Measurements from ENCODE around the gene TPD52L1. TPM values are rescaled to one million over a fixed set of nuclear protein-coding genes. Genes with fewer than 3 reads are reported as not detected.

TPD52L1 gene
- total and polyA plus RNA-seq, 10 of the 15 experiments (the other 5 are each of a cell fraction or from before 2014, with no cell fraction given): 0.03 to 2.6 (median 0.16) TPM; not detected in 3

DNA sequence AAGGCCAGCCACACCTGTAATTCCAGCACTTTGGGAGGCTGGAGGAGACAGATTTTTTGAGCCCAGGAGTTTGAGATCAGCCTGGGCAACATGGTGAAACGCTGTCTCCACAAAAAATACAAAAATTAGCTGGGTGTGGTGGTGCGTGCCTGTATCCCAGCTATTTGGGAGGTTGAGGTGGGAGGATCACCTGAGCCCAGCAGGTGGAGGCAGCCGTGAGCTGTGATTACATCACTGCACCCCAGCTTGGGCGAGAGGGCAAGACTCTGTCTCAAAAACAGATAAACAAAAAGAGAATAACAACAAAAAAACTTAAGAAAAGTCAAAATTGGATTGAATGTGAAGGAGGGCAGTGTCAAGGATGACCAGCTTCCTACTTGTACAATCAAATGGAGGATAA is 2.9 kb downstream of the TPD52L1 start:
- H3K9me3 ChIP-seq (replicated peaks; ENCODE audit: control insufficient read depth, insufficient read depth, low read length): no peaks in the 10 kb centered on the region; the same call in 2 of the 3 replicates
- no peak overlapping the region for H3K4me3 ChIP-seq
- ATAC-seq (no peak), DNase-seq (ENCODE audit: low read depth, low spot score) (no peak), FAIRE-seq (no peak)
- no TSS peak for BruUV-seq (replicated peaks)
- peaks cover 0 to 10% of the 10 kb centered on the region in 2 experiments; a peak in 3 of 4 replicates for H3K27me3 ChIP-seq (replicated peaks in 1 of 2; ENCODE audit: control insufficient read depth in 2 of 2, insufficient read depth in 2 of 2, low read length in 1 of 2)
- no peaks in the 10 kb centered on the region for H3K36me3 ChIP-seq (ENCODE audit: control insufficient read depth in 2 of 2, insufficient read depth in 2 of 2, low read length in 1 of 2)
- no peak for TF ChIP-seq POU2F2 (IDR thresholded peaks at IDR 0.05; ENCODE audit: borderline replicate concordance, low read depth, low read length)
- TF ChIP-seq NFYB (IDR thresholded peaks at IDR 0.05; ENCODE audit: insufficient read depth, low read depth, low read length): no peak
- no peak for TF ChIP-seq EED (IDR thresholded peaks at IDR 0.05; ENCODE audit: low read depth)
- no peak for TF ChIP-seq RAD21 (IDR thresholded peaks at IDR 0.05; ENCODE audit: insufficient read depth, low read depth, low read length)
- no peak for TF ChIP-seq TCF7 (IDR thresholded peaks at IDR 0.05; ENCODE audit: borderline replicate concordance)
- TF ChIP-seq SMAD5 (IDR thresholded peaks at IDR 0.05; ENCODE audit: low read depth): no peak
- TF ChIP-seq CREM (IDR thresholded peaks at IDR 0.05; ENCODE audit: low read depth): no peak
- TF ChIP-seq KAT2A (conservative IDR thresholded peaks at IDR 0.05; ENCODE audit: control insufficient read depth, low read depth, low read length): no peak
- TF ChIP-seq, protein P1, sequence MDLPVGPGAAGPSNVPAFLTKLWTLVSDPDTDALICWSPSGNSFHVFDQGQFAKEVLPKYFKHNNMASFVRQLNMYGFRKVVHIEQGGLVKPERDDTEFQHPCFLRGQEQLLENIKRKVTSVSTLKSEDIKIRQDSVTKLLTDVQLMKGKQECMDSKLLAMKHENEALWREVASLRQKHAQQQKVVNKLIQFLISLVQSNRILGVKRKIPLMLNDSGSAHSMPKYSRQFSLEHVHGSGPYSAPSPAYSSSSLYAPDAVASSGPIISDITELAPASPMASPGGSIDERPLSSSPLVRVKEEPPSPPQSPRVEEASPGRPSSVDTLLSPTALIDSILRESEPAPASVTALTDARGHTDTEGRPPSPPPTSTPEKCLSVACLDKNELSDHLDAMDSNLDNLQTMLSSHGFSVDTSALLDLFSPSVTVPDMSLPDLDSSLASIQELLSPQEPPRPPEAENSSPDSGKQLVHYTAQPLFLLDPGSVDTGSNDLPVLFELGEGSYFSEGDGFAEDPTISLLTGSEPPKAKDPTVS (IDR thresholded peaks at IDR 0.05; ENCODE audit: low read depth, low read length): no peak
- no peak for TF ChIP-seq EZH2 (IDR thresholded peaks at IDR 0.05; ENCODE audit: borderline replicate concordance, control insufficient read depth, low read depth, low read length)
- TF ChIP-seq HCFC1 (IDR thresholded peaks at IDR 0.05; ENCODE audit: low read length): no peak
- no peak for TF ChIP-seq ZBTB40 (IDR thresholded peaks at IDR 0.05; ENCODE audit: borderline replicate concordance)
- TF ChIP-seq SRF (IDR thresholded peaks at IDR 0.05; ENCODE audit: low read depth in 2 of 2, low read length in 2 of 2): no peak
- TF ChIP-seq, protein P2, sequence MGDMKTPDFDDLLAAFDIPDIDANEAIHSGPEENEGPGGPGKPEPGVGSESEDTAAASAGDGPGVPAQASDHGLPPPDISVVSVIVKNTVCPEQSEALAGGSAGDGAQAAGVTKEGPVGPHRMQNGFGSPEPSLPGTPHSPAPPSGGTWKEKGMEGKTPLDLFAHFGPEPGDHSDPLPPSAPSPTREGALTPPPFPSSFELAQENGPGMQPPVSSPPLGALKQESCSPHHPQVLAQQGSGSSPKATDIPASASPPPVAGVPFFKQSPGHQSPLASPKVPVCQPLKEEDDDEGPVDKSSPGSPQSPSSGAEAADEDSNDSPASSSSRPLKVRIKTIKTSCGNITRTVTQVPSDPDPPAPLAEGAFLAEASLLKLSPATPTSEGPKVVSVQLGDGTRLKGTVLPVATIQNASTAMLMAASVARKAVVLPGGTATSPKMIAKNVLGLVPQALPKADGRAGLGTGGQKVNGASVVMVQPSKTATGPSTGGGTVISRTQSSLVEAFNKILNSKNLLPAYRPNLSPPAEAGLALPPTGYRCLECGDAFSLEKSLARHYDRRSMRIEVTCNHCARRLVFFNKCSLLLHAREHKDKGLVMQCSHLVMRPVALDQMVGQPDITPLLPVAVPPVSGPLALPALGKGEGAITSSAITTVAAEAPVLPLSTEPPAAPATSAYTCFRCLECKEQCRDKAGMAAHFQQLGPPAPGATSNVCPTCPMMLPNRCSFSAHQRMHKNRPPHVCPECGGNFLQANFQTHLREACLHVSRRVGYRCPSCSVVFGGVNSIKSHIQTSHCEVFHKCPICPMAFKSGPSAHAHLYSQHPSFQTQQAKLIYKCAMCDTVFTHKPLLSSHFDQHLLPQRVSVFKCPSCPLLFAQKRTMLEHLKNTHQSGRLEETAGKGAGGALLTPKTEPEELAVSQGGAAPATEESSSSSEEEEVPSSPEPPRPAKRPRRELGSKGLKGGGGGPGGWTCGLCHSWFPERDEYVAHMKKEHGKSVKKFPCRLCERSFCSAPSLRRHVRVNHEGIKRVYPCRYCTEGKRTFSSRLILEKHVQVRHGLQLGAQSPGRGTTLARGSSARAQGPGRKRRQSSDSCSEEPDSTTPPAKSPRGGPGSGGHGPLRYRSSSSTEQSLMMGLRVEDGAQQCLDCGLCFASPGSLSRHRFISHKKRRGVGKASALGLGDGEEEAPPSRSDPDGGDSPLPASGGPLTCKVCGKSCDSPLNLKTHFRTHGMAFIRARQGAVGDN (IDR thresholded peaks at IDR 0.05): no peak
- TF ChIP-seq SREBF1 (IDR thresholded peaks at IDR 0.05; ENCODE audit: low read length): no peak
- H3K4me1 ChIP-seq (ENCODE audit: control insufficient read depth, insufficient read depth, low read length): no peaks in the 10 kb centered on the region
- no peak overlapping the region for H2AFZ ChIP-seq (ENCODE audit: control insufficient read depth, low read depth, low read length)
- H3K79me2 ChIP-seq (ENCODE audit: control insufficient read depth, insufficient read depth, low read length): no peaks in the 10 kb centered on the region
- ChIA-PET SMC1A (ENCODE audit: uncharacterized antibody, unreplicated experiment) (no interaction called here), POLR2A (interaction anchor here (0.7 kb wide), 1 partner anchor 1505 kb away, joined by 3 read pairs; no protein-coding TSS in a partner anchor), CTCF (interaction anchor here (0.5 to 1.2 kb wide), 2 partner anchors 18 to 19 kb away, joined by 3 to 5 read pairs; no protein-coding TSS in a partner anchor), RAD21 (ENCODE audit: unreplicated experiment) (interaction anchor here (0.7 kb wide), 1 partner anchor 28 kb away, joined by 4 read pairs; no protein-coding TSS in a partner anchor)
- in situ Hi-C loops (cut with MboI): loop anchor here (25.0 kb wide), 1 partner anchor 606 kb away; no protein-coding TSS in a partner anchor
- 23% methylated on average over 4 of the region's 4 CpGs for WGBS (ENCODE audit: insufficient coverage, insufficient replicate concordance, low lambda C conversion rate, missing lambda C conversion rate)
- H3K9ac ChIP-seq (ENCODE audit: control insufficient read depth, insufficient read depth, low read length): no peak overlapping the region
- no peak overlapping the region for H3K27ac ChIP-seq (ENCODE audit: control insufficient read depth, insufficient read depth)
- H3K4me2 ChIP-seq (ENCODE audit: control insufficient read depth, insufficient read depth): no peak overlapping the region
- intact Hi-C loops (cut with micrococcal nuclease; ENCODE audit: unreplicated experiment): loop anchor here (10.0 kb wide), 1 partner anchor 608 kb away; no protein-coding TSS in a partner anchor
- H4K20me1 ChIP-seq (ENCODE audit: control insufficient read depth, insufficient read depth): no peaks in the 10 kb centered on the region

All from GM12878 (cell line).